ENCODE results near the gene FAAP100.

DNA sequence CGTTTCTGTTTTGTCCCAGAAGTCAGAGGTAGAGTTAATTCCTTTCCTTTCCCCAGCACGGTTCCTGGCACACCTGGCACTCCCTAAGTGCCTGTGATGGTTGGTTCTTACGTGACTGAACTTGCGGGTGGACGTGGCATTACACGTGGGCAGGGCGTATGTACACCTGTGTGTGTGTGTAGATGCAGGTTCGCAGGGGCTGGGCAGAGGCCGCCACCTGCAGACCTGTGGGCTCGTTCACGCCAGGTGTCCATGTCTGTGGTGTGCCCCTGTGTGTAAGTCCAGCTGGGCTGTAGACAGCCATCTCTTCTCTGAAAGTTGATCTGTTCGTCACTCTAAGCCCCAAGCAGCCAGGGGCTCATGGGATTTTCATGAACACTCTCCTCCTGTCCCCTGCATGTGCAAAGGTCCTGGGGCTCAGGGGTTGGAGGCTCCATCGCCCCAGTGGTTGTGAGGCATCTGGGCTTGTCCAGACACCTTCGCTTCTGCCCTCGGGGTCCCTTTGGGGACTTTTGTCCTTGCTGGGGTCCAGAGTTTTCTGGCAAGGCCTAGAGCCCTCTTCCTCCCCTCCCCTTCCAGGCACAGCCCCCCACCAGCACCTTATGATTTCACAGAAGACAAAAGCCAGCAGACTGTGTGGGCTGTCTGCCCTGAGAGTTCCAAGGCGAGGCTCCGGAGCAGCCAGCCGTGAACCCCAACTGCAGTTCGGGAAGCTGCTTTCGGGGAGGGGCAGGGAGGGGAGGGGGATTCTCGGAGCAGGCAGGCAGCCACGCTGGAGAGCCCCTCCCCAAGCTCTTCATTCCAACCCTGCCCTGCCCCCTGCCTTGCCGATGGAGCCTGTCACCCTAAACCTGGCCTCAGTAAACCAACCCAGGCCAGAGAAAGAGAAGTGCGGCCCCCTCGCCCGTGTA lies 29.4 kb downstream of the FAAP100 start:
- TF ChIP-seq TAF1 (IDR thresholded peaks at IDR 0.05; ENCODE audit: low read depth, low read length) (no peak), POLR2A (IDR thresholded peaks at IDR 0.05; ENCODE audit: low read depth, low read length) (no peak), POLR2AphosphoS5 (IDR thresholded peaks at IDR 0.05; ENCODE audit: low read depth, low read length) (no peak), PAX5 (IDR thresholded peaks at IDR 0.05; ENCODE audit: insufficient read depth, low read length, severe bottlenecking) (no peak), SPI1 (IDR thresholded peaks at IDR 0.05; ENCODE audit: low read depth, low read length) (no peak), POU2F2 (IDR thresholded peaks at IDR 0.05; ENCODE audit: low read depth, low read length) (no peak)
